Measurements from ENCODE around the gene BLOC1S5. TPM values are rescaled to one million over a fixed set of nuclear protein-coding genes. Genes with fewer than 3 reads are reported as not detected.

The BLOC1S5 gene
- total RNA-seq, 1 experiment from 2014 or later = 11.8 TPM

- in situ Hi-C loops (cut with HindIII; ENCODE audit: low pct_unique_long_range_greater_than_20kb, low sequenced_read_pairs) = no loop called here
- no peak for ATAC-seq
- no peak for TF ChIP-seq CTCF (IDR thresholded peaks at IDR 0.05)
- no peak for TF ChIP-seq REST (IDR thresholded peaks at IDR 0.05; ENCODE audit: insufficient read depth in 1 of 2, low read depth in 2 of 2, low read length in 1 of 2)
- no peak for TF ChIP-seq TCF7L2 (IDR thresholded peaks at IDR 0.05; ENCODE audit: low read depth, low read length)
- no peak for TF ChIP-seq POLR2AphosphoS5 (IDR thresholded peaks at IDR 0.05; ENCODE audit: low read depth, low read length)
- no peak for TF ChIP-seq SIN3A (IDR thresholded peaks at IDR 0.05; ENCODE audit: borderline replicate concordance, insufficient read depth, low read depth, low read length)
Observed at GRCh38 chr6:8017276-8017701, 46.9 kb downstream of the BLOC1S5 start.

GRCh38 chr6:8014947-8015346 is 49.2 kb downstream of the BLOC1S5 start:
- ATAC-seq = no peak
- no peaks in the 10 kb centered on the region for H3K36me3 ChIP-seq (ENCODE audit: control insufficient read depth, insufficient read depth, low read length)
- ChIA-PET POLR2A (no interaction called here), CTCF (interaction anchor here (0.6 kb wide), 1 partner anchor 57 kb away, joined by 9 read pairs; no protein-coding TSS in a partner anchor)
- H3K27ac ChIP-seq (ENCODE audit: low read length) = no peak overlapping the region
- TF ChIP-seq CTCF (IDR thresholded peaks at IDR 0.05) = no peak
- TF ChIP-seq POLR2AphosphoS5 (IDR thresholded peaks at IDR 0.05; ENCODE audit: low read depth, low read length) = no peak
- TF ChIP-seq SIN3A (IDR thresholded peaks at IDR 0.05; ENCODE audit: borderline replicate concordance, insufficient read depth, low read depth, low read length) = no peak
- no peak for TF ChIP-seq TCF7L2 (IDR thresholded peaks at IDR 0.05; ENCODE audit: low read depth, low read length)
- no peak for TF ChIP-seq REST (IDR thresholded peaks at IDR 0.05; ENCODE audit: insufficient read depth in 1 of 2, low read depth in 2 of 2, low read length in 1 of 2)
- H3K9me3 ChIP-seq (ENCODE audit: control insufficient read depth, insufficient read depth, low read depth, low read length) = no peaks in the 10 kb centered on the region
- in situ Hi-C loops (cut with HindIII; ENCODE audit: low pct_unique_long_range_greater_than_20kb, low sequenced_read_pairs) = no loop called here
- BruUV-seq (replicated peaks) = no TSS peak
- no peaks in the 10 kb centered on the region for H3K27me3 ChIP-seq (ENCODE audit: control insufficient read depth, insufficient read depth, low read length)
- intact Hi-C loops (cut with micrococcal nuclease; ENCODE audit: unreplicated experiment) = no loop called here
- no peak for DNase-seq (ENCODE audit: low read depth, low spot score)
- no peaks in the 10 kb centered on the region for H3K4me1 ChIP-seq (ENCODE audit: control insufficient read depth, insufficient read depth, low read length)
- no peak overlapping the region for H3K4me3 ChIP-seq (ENCODE audit: low read depth in 2 of 2, low read length in 2 of 2)

More at GRCh38 chr6:8017276-8017701, 46.9 kb downstream of the BLOC1S5 start:
- no peaks in the 10 kb centered on the region for H3K27me3 ChIP-seq (ENCODE audit: control insufficient read depth, insufficient read depth, low read length)
- no peaks in the 10 kb centered on the region for H3K4me1 ChIP-seq (ENCODE audit: control insufficient read depth, insufficient read depth, low read length)
- intact Hi-C loops (cut with micrococcal nuclease; ENCODE audit: unreplicated experiment) = no loop called here
- ChIA-PET CTCF (no interaction called here), POLR2A (no interaction called here)
- DNase-seq (ENCODE audit: low read depth, low spot score) = no peak
- no peak overlapping the region for H3K4me3 ChIP-seq (ENCODE audit: low read depth in 2 of 2, low read length in 2 of 2)
- H3K27ac ChIP-seq (ENCODE audit: low read length) = no peak overlapping the region
- BruUV-seq (replicated peaks) = no TSS peak
- H3K9me3 ChIP-seq (ENCODE audit: control insufficient read depth, insufficient read depth, low read depth, low read length) = no peaks in the 10 kb centered on the region
- no peaks in the 10 kb centered on the region for H3K36me3 ChIP-seq (ENCODE audit: control insufficient read depth, insufficient read depth, low read length)
